ENCODE measurements around the gene CRTC1. TPM values are rescaled to one million over a fixed set of nuclear protein-coding genes. Genes with fewer than 3 reads are reported as not detected.
A peak's percentile ranks its signal among the peaks of the same experiment; 100 is the strongest.

The CRTC1 gene
- polyA plus RNA-seq, 2 of the 4 experiments (the other 2 are of a cell fraction): 0.87 to 4.0 TPM

DNA sequence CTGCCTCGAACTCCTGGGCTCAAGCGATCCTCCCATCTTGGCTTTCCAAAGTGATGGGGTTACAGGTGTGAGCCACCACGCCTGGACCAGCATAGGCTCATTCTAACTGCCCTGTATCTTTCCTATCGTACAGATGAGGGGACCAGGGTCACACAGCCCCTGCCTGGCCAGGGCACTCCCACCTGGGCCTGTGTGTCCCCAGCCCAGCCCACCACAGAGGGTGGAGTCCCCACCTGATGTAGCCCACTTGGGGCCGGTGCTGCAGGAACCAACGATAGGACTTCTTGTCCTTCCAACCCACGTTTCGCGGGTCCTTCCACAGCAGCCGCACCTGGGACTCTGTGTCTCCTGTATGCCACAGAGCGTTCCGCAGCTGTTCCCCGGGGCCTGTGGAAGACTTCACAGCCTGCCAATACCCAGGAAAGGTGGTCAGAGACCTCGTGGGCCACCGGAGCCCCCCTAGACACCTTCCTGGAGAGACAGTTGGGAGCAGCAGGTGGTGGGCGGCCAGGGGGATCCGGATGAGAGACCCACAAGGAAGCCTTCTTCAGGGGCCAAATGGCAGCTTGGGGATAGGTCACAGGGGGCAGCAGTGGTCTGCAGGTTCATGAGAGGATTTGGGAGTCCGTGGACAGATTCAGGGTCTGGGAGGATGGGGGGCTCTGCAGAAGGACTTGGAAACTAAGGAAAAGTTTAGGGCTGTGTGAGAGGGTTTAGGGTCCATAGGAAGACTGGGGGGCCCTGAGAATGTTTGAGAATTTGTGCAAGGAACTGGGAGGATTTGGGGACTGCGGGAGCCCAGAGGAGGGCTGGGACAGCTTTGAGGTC is 100.7 kb downstream of the CRTC1 start (continued):
- TF ChIP-seq, protein P1, sequence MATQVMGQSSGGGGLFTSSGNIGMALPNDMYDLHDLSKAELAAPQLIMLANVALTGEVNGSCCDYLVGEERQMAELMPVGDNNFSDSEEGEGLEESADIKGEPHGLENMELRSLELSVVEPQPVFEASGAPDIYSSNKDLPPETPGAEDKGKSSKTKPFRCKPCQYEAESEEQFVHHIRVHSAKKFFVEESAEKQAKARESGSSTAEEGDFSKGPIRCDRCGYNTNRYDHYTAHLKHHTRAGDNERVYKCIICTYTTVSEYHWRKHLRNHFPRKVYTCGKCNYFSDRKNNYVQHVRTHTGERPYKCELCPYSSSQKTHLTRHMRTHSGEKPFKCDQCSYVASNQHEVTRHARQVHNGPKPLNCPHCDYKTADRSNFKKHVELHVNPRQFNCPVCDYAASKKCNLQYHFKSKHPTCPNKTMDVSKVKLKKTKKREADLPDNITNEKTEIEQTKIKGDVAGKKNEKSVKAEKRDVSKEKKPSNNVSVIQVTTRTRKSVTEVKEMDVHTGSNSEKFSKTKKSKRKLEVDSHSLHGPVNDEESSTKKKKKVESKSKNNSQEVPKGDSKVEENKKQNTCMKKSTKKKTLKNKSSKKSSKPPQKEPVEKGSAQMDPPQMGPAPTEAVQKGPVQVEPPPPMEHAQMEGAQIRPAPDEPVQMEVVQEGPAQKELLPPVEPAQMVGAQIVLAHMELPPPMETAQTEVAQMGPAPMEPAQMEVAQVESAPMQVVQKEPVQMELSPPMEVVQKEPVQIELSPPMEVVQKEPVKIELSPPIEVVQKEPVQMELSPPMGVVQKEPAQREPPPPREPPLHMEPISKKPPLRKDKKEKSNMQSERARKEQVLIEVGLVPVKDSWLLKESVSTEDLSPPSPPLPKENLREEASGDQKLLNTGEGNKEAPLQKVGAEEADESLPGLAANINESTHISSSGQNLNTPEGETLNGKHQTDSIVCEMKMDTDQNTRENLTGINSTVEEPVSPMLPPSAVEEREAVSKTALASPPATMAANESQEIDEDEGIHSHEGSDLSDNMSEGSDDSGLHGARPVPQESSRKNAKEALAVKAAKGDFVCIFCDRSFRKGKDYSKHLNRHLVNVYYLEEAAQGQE (IDR thresholded peaks at IDR 0.05): no peak
- TF ChIP-seq, protein P2, sequence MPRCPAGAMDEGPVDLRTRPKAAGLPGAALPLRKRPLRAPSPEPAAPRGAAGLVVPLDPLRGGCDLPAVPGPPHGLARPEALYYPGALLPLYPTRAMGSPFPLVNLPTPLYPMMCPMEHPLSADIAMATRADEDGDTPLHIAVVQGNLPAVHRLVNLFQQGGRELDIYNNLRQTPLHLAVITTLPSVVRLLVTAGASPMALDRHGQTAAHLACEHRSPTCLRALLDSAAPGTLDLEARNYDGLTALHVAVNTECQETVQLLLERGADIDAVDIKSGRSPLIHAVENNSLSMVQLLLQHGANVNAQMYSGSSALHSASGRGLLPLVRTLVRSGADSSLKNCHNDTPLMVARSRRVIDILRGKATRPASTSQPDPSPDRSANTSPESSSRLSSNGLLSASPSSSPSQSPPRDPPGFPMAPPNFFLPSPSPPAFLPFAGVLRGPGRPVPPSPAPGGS (IDR thresholded peaks at IDR 0.05): no peak
- TF ChIP-seq TFCP2L1 (CRISPR knock-in tag; IDR thresholded peaks at IDR 0.05): no peak
- no peak for TF ChIP-seq ESRRA (IDR thresholded peaks at IDR 0.05; ENCODE audit: borderline replicate concordance, low read length)

DNA sequence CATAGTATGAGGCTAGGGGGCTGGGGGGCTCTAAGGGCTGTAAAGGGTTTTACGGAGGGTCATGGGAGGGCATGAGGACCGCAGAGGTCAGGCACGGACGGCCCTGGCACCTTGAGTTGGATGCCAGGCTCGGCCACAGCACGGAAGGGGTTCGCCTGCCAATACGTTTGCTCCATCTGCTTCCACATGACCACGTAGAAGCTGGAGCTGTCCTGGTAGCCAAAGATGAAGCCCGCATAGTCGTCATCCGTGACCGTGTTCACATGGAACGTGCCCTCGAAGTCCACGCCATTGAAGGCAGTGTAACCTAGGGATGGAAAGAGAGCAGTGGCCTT is 101.3 kb downstream of the CRTC1 start:
- no peak for FAIRE-seq
- CTCF ChIA-PET: no interaction called here

More for the DNA sequence above, 101.3 kb downstream of the CRTC1 start:
- Histone ChIP-seq H3K4me2 (peak overlapping the region; percentile 83), H3K27ac (no peak overlapping the region), H3K4me3 (no peak overlapping the region), H3K9me3 (no peaks in the 10 kb centered on the region), H3K4me1 (peaks cover 18% of the 10 kb centered on the region; the same call in 2 of the 3 replicates)
- POLR2A ChIA-PET: no interaction called here
- ATAC-seq (no peak), DNase-seq (ENCODE audit: low read depth in 1 of 2, low spot score in 1 of 2) (no peak)
- TF ChIP-seq KDM1A (IDR thresholded peaks at IDR 0.05; ENCODE audit: low read depth) (no peak), CBX2 (IDR thresholded peaks at IDR 0.05; ENCODE audit: borderline replicate concordance, low read depth) (no peak), HOXB13 (CRISPR knock-in tag; IDR thresholded peaks at IDR 0.05; ENCODE audit: low read depth) (no peak), MAZ (IDR thresholded peaks at IDR 0.05; ENCODE audit: borderline replicate concordance, low read depth, low read length) (no peak), RCOR1 (IDR thresholded peaks at IDR 0.05; ENCODE audit: low read depth, low read length) (no peak), NPAS2 (CRISPR knock-in tag; IDR thresholded peaks at IDR 0.05; ENCODE audit: borderline replicate concordance) (no peak), HDAC2 (IDR thresholded peaks at IDR 0.05) (no peak), MAFK (IDR thresholded peaks at IDR 0.05; ENCODE audit: partially characterized antibody) (no peak), POLR2A (IDR thresholded peaks at IDR 0.05; ENCODE audit: low read length) (no peak), JUNB (IDR thresholded peaks at IDR 0.05) (no peak), ZSCAN20 (CRISPR knock-in tag; IDR thresholded peaks at IDR 0.05) (no peak), RAD21 (conservative IDR thresholded peaks at IDR 0.05 in 1 of 2, IDR thresholded peaks at IDR 0.05 in 1 of 2) (no peak)
- TF ChIP-seq, protein P3, sequence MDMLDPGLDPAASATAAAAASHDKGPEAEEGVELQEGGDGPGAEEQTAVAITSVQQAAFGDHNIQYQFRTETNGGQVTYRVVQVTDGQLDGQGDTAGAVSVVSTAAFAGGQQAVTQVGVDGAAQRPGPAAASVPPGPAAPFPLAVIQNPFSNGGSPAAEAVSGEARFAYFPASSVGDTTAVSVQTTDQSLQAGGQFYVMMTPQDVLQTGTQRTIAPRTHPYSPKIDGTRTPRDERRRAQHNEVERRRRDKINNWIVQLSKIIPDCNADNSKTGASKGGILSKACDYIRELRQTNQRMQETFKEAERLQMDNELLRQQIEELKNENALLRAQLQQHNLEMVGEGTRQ (IDR thresholded peaks at IDR 0.05): no peak
- TF ChIP-seq, protein P4, sequence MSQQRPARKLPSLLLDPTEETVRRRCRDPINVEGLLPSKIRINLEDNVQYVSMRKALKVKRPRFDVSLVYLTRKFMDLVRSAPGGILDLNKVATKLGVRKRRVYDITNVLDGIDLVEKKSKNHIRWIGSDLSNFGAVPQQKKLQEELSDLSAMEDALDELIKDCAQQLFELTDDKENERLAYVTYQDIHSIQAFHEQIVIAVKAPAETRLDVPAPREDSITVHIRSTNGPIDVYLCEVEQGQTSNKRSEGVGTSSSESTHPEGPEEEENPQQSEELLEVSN (IDR thresholded peaks at IDR 0.05; ENCODE audit: borderline replicate concordance, low read depth): no peak
- TF ChIP-seq, protein P5, sequence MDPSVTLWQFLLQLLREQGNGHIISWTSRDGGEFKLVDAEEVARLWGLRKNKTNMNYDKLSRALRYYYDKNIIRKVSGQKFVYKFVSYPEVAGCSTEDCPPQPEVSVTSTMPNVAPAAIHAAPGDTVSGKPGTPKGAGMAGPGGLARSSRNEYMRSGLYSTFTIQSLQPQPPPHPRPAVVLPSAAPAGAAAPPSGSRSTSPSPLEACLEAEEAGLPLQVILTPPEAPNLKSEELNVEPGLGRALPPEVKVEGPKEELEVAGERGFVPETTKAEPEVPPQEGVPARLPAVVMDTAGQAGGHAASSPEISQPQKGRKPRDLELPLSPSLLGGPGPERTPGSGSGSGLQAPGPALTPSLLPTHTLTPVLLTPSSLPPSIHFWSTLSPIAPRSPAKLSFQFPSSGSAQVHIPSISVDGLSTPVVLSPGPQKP (IDR thresholded peaks at IDR 0.05; ENCODE audit: low read depth, low read length): no peak
- WGBS (ENCODE audit: missing lambda C conversion rate): 87% methylated on average over 16 of the region's 16 CpGs

All from A549 (cell line).